ENCODE results near the gene UNC5CL.

UNC5CL gene

GRCh38 chr6:41002168-41002567 is 36.9 kb downstream of the UNC5CL start:
- DNase-seq, result no peak

DNA sequence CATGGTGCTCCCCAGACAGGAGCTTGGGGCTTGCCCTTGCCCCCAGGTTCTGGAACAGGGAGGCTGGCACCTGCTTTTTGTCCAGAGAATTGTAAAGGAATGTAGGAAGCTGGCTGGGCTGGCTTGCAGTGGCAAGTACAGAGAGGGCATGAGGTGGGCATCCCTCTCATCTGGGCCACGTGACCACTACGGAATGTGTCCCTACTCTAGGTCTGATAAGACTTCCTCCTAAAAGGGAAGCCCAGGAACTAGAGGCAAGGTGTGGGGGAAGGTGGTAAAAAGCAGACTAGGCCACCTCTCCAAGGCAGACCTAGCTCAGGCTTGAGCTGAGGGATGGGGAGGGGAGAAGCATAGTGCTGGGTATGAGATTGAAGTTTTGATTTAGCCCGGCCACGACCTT is 38.8 kb downstream of the UNC5CL start:
- DNase-seq, result no peak

DNA sequence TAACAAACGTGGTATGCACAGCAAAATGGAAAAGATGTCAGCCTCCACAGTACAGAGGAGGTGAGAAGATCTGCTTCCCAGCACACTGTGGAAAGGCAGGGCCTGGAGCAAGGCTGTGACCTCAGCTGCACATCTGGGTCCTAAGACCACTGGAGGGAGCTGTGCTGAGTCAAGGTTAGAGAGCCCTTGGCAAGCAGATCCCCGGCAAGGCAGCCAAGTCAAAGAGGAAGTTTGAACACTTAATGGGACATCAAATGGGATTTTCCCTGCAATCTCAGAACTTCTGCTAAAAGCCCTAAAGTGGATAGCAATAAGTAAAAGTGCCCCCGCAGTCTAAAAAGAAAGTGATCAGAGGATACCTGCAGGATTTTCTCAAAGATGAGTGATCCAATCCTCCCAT is 39.5 kb downstream of the UNC5CL start:
- DNase-seq, result peak; percentile 7

DNA sequence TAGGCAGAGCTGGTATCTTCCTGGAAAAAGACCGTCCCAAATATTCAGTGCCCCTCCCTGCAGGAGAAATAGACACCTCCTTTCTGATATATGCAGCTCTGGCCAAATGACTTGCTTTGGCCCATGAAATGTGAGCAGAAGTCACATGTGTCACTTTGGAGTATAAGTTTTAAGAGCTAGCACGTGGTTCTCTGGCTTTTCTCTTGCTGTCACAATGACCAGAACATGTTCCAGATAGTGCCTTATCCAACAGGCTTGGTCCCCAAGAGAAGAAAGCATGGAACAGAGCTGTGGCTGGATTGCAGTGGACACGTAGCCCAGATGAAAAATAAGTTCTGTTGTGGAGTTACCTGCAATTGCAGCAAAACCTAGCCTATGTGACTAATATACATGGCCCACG is 40.4 kb downstream of the UNC5CL start:
- DNase-seq, result no peak

GRCh38 chr6:40997234-40997957 is 41.6 kb downstream of the UNC5CL start:
- DNase-seq, result no peak

GRCh38 chr6:40996591-40997233 is 42.3 kb downstream of the UNC5CL start:
- DNase-seq, result no peak

DNA sequence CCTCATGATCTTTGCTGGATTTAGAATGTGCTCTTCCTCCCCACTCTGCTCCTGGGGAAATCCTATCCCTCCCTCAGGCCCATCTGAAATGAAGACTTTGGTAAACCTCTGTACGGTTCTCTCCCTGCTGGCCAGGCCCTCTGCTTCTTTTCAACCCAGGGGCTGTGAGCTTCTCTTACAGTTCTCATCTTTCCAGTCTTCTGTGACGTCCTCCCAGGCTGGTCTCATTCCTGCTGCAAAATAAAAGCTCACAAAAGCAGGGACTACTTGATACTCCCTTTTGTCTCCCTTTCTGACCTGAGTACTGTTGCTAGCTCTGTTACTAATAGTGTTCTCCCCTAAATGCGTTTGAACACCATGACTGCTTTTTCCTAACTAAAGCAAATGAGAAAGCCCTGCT is 46.3 kb downstream of the UNC5CL start:
- no peak for DNase-seq

DNA sequence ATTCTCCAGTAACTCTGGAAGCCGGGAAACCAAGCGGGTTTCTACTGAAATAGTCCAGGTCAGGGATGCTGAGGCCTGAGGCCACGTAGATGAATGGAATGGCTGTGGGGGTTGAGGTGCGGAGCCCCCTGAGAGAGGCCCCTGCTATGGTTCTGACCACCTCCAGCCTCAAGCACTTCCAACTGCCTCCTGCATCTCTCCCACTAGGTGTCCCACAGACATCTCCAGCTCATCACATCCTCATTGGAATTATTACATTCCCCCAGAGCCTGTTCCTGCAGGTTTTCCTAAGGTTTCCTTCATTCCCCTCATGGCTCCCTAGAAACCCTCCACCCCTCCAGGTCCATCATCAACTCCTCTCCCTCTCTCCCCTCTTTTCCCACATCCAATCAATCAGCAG is 48.7 kb downstream of the UNC5CL start:
- no peak for DNase-seq

- DNase-seq, result no peak
Observed at GRCh38 chr6:40989204-40990169, 49.5 kb downstream of the UNC5CL start.

GRCh38 chr6:40988634-40989033 is 50.4 kb downstream of the UNC5CL start:
- no peak for DNase-seq

- DNase-seq, result no peak
Observed at GRCh38 chr6:40986921-40987819, 51.9 kb downstream of the UNC5CL start.

GRCh38 chr6:40986364-40986763 is 52.7 kb downstream of the UNC5CL start:
- DNase-seq, result no peak

- DNase-seq, result no peak
Observed at GRCh38 chr6:40983752-40984151, 55.3 kb downstream of the UNC5CL start.

GRCh38 chr6:40982917-40983316 is 56.1 kb downstream of the UNC5CL start:
- no peak for DNase-seq

DNA sequence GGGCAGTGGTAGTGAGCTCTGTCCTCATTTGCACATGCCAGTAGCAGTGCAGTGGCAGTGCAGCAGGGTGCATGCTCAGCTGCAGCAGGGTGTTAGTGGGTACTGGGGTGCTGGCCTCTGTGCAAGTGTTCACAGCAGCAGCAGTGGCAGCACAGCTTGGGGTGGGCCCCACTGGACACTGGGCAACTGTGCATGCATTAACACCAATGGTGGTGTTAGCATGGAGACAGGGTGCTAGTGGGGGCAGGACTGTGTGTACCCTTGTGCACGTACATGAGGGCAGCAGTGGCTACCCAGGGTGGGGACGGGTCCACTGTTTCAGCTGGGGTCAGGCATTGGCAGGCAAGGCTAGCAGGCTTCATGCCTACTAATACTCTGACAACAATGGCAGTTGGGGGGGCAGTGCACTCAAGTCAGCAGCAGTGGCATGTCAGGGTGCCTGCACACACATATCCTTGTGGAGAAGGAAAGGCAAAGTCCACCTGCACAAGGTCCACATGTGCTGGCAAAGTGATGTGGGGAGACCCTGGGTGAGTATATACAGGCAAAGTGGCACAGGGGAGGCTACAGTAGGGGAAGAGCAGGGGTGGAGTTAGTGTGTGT is 60.2 kb downstream of the UNC5CL start:
- DNase-seq, result no peak

GRCh38 chr6:40977695-40978094 is 61.3 kb downstream of the UNC5CL start:
- DNase-seq, result no peak

GRCh38 chr6:40977085-40977484 is 61.9 kb downstream of the UNC5CL start:
- no peak for DNase-seq

All from CD4-positive, alpha-beta T cell treated with Interleukin-6 for 4 hours (primary cell).